Measurements from ENCODE around the gene PDHB. TPM values are rescaled to one million over a fixed set of nuclear protein-coding genes. Genes with fewer than 3 reads are reported as not detected.

Gene PDHB
- total and polyA plus RNA-seq, 2 of the 13 experiments (the other 11 are each of a cell fraction or from before 2014, with no cell fraction given), result 108 to 153 TPM

GRCh38 chr3:58433400-58434167 is at the start of gene PDHB (continued):
- no peak; the same call in 1 of the 2 replicates for TF ChIP-seq ZBTB46 (CRISPR knock-in tag; IDR thresholded peaks at IDR 0.05; ENCODE audit: borderline replicate concordance)
- peak; percentile 97 for TF ChIP-seq SALL1 (CRISPR knock-in tag; IDR thresholded peaks at IDR 0.05)
- peak; percentile 91 for TF ChIP-seq ZFY (CRISPR knock-in tag; IDR thresholded peaks at IDR 0.05)
- 0 out of 2 replicates have a peak, but pooled peaks have one; percentile 32 for TF ChIP-seq PHF20 (CRISPR knock-in tag; IDR thresholded peaks at IDR 0.05)
- no peak for TF ChIP-seq ATF1 (CRISPR knock-in tag; IDR thresholded peaks at IDR 0.05)
- TF ChIP-seq ZNF660 (CRISPR knock-in tag; IDR thresholded peaks at IDR 0.05; ENCODE audit: borderline replicate concordance, low read depth), result no peak
- no peak for TF ChIP-seq SMARCE1 (IDR thresholded peaks at IDR 0.05; ENCODE audit: borderline replicate concordance)
- TF ChIP-seq HMG20B (CRISPR knock-in tag; conservative IDR thresholded peaks at IDR 0.05), result no peak; the same call in 1 of the 2 replicates
- peak; percentile 93 for TF ChIP-seq ZNF350 (CRISPR knock-in tag; IDR thresholded peaks at IDR 0.05; ENCODE audit: borderline replicate concordance, low read depth)
- 0 out of 2 replicates have a peak, but pooled peaks have one; percentile 78 for TF ChIP-seq KLF9 (CRISPR knock-in tag; IDR thresholded peaks at IDR 0.05; ENCODE audit: low read depth)
- peak; percentile 86 for TF ChIP-seq FOXC1 (CRISPR knock-in tag; IDR thresholded peaks at IDR 0.05; ENCODE audit: borderline replicate concordance)
- TF ChIP-seq NONO (IDR thresholded peaks at IDR 0.05), result no peak
- TF ChIP-seq NONO (CRISPR knock-in tag; conservative IDR thresholded peaks at IDR 0.05), result no peak; the same call in 1 of the 2 replicates
- TF ChIP-seq PBX3 (CRISPR knock-in tag; IDR thresholded peaks at IDR 0.05; ENCODE audit: borderline replicate concordance), result peak; percentile 20; the same call in 1 of the 2 replicates
- TF ChIP-seq POLR2AphosphoS2 (IDR thresholded peaks at IDR 0.05; ENCODE audit: low read depth, low read length), result no peak
- peak; percentile 99 for TF ChIP-seq RBFOX2 (IDR thresholded peaks at IDR 0.05; ENCODE audit: low read depth, low read length)
- TF ChIP-seq ZNF816 (CRISPR knock-in tag; IDR thresholded peaks at IDR 0.05; ENCODE audit: borderline replicate concordance), result no peak
- TF ChIP-seq ZSCAN29 (CRISPR knock-in tag; conservative IDR thresholded peaks at IDR 0.05), result 0 out of 2 replicates have a peak, but pooled peaks have one; percentile 29
- no peak for TF ChIP-seq ZBTB42 (CRISPR knock-in tag; IDR thresholded peaks at IDR 0.05)
- no peak for TF ChIP-seq ZNF530 (CRISPR knock-in tag; IDR thresholded peaks at IDR 0.05; ENCODE audit: low read depth)
- peak; percentile 93; the same call in 1 of the 2 replicates for TF ChIP-seq ZNF333 (CRISPR knock-in tag; IDR thresholded peaks at IDR 0.05; ENCODE audit: borderline replicate concordance)
- no peak for TF ChIP-seq FOXA1 (IDR thresholded peaks at IDR 0.05)
- peak; percentile 88 for TF ChIP-seq FOXA1 (CRISPR knock-in tag; IDR thresholded peaks at IDR 0.05)
- peak in 1 of 2 experiments; percentile 10; a peak in 1 of 4 replicates for TF ChIP-seq REST (IDR thresholded peaks at IDR 0.05; ENCODE audit: borderline replicate concordance in 1 of 2, low read depth in 1 of 2, low read length in 2 of 2)

Data from HepG2 (cell line).